Measurements from ENCODE around the gene GPSM3. TPM values are rescaled to one million over a fixed set of nuclear protein-coding genes. Genes with fewer than 3 reads are reported as not detected.
"Not testable (repeated sequence)": the region's sequence is repeated elsewhere in the genome, so short reads cannot be mapped to it uniquely, and the experiment has no call there.

Gene GPSM3
- total and polyA plus RNA-seq, 2 donors (not counting 1 experiment from before 2014, with no cell fraction given) = 194 to 299 TPM

DNA sequence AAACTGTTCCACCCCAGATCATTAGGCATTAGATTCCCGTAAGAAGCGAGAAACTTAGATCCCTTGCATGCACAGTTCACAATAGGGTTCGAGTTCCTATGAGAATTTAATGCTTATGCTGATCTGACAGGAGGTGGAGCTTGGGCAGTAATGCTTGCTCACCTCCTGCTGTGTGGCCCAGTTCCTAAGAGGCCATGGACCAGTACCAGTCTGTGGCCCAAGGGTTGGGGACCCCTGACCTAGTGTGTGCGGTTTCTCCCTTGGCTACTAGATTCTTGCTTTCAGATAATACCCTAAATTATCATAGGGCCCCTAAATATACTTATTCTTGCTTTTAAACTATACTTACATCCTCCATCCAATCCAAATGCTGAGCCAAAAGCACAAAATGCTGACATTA, 1.9 kb upstream of the GPSM3 start:
- H3K4me2 ChIP-seq (replicated peaks; ENCODE audit: low read depth, low read length, poor library complexity, severe bottlenecking) = peak overlapping the region; percentile 91
- no peaks in the 10 kb centered on the region for H3K9me3 Mint-ChIP-seq (ENCODE audit: insufficient read depth)
- peak overlapping the region; percentile 95 for H3K4me3 Mint-ChIP-seq
- POLR2A ChIA-PET = interaction anchor here (0.7 to 1.8 kb wide), 3 partner anchors 14 to 77 kb away, joined by 3 to 7 read pairs (median 3); partner anchors contain the start of gene RNF5
- H3K27ac ChIP-seq (ENCODE audit: low read length in 2 of 2) = peak overlapping the region; percentile 77 to 100
- no peak for ATAC-seq (ENCODE audit: low read depth)
- H3K9me3 ChIP-seq (ENCODE audit: control extremely low read depth in 1 of 3, control insufficient read depth in 2 of 3, insufficient read depth in 1 of 3, low read length in 2 of 3) = no peaks in the 10 kb centered on the region
- no peaks in the 10 kb centered on the region for H3K27me3 Mint-ChIP-seq
- H3K27me3 ChIP-seq (replicated peaks in 1 of 4; ENCODE audit: control extremely low read depth in 1 of 4, control insufficient read depth in 3 of 4, insufficient read depth in 4 of 4, low read length in 3 of 4) = no peaks in the 10 kb centered on the region
- H4K20me1 ChIP-seq (ENCODE audit: control insufficient read depth, insufficient read depth, low read length, poor library complexity, severe bottlenecking) = no peaks in the 10 kb centered on the region
- peaks cover 38% of the 10 kb centered on the region for H3K79me2 ChIP-seq (ENCODE audit: control insufficient read depth, insufficient read depth, low read length)
- H3K4me3 ChIP-seq (ENCODE audit: control extremely low read depth in 1 of 5, extremely low read depth in 1 of 5, insufficient read depth in 1 of 5, low read depth in 2 of 5, low read length in 4 of 5) = no peak overlapping the region
- no peak for DNase-seq
- H3K4me1 Mint-ChIP-seq = peaks cover 64% of the 10 kb centered on the region
- 86% methylated on average over 1 of the region's 4 CpGs for WGBS (ENCODE audit: insufficient coverage)
- H3K27ac Mint-ChIP-seq = peak overlapping the region; percentile 99
- CTCF ChIA-PET = interaction anchor here (1.4 to 1.6 kb wide), 3 partner anchors 12 to 592 kb away, joined by 3 to 4 read pairs (median 3); partner anchors contain the start of gene ATF6B
- TF ChIP-seq, protein P1, sequence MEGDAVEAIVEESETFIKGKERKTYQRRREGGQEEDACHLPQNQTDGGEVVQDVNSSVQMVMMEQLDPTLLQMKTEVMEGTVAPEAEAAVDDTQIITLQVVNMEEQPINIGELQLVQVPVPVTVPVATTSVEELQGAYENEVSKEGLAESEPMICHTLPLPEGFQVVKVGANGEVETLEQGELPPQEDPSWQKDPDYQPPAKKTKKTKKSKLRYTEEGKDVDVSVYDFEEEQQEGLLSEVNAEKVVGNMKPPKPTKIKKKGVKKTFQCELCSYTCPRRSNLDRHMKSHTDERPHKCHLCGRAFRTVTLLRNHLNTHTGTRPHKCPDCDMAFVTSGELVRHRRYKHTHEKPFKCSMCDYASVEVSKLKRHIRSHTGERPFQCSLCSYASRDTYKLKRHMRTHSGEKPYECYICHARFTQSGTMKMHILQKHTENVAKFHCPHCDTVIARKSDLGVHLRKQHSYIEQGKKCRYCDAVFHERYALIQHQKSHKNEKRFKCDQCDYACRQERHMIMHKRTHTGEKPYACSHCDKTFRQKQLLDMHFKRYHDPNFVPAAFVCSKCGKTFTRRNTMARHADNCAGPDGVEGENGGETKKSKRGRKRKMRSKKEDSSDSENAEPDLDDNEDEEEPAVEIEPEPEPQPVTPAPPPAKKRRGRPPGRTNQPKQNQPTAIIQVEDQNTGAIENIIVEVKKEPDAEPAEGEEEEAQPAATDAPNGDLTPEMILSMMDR (IDR thresholded peaks at IDR 0.05) = no peak
- no peak for TF ChIP-seq EZH2 (IDR thresholded peaks at IDR 0.05; ENCODE audit: borderline replicate concordance, insufficient read depth, low read depth, low read length, poor library complexity, severe bottlenecking)
- peak overlapping the region; percentile 62 for H3K9ac ChIP-seq (ENCODE audit: low read length)
- intact Hi-C loops (cut with micrococcal nuclease) = loop anchor here (10.0 kb wide), 2 partner anchors 460 to 700 kb away; partner anchors contain the start of genes CLIC1 and MICB
- H3K36me3 ChIP-seq (replicated peaks in 1 of 2; ENCODE audit: control extremely low read depth in 1 of 2, control insufficient read depth in 1 of 2, extremely low read depth in 1 of 2, insufficient read depth in 2 of 2, low read length in 1 of 2) = peaks cover 0 to 13% of the 10 kb centered on the region in 2 experiments
- H3K4me1 ChIP-seq (ENCODE audit: control insufficient read depth in 2 of 2, insufficient read depth in 2 of 2, low read length in 2 of 2) = peaks cover 40 to 59% of the 10 kb centered on the region in 2 donors
- H2AFZ ChIP-seq (ENCODE audit: insufficient read depth, low read depth, low read length, poor library complexity, severe bottlenecking) = no peak overlapping the region

DNA sequence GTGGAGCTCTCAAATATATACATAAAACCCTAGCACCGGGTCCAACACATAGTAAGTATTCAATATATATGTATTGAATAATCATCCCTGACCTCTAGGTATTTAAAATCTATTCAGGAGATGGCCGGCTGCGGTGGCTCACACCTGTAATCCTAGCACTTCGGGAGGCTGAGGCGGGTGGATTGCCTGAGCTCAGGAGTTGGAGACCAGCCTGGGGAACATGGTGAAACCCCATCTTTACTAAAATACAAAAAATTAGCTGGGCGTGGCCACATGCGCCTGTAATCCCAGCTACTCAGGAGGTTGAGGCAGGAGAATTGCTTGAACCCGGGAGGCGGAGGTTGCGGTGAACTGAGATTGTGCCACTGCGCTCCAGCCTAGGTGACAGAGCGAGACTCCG, 653 bp upstream of the GPSM3 start:
- Mint-ChIP-seq H3K27ac (peak overlapping the region; percentile 96), H3K4me3 (peak overlapping the region; percentile 91), H3K4me1 (peaks cover 75% of the 10 kb centered on the region)
- H3K4me2 ChIP-seq (replicated peaks; ENCODE audit: low read depth, low read length, poor library complexity, severe bottlenecking) = peak overlapping the region; percentile 91
- H3K27me3 ChIP-seq (replicated peaks in 1 of 4; ENCODE audit: control extremely low read depth in 1 of 4, control insufficient read depth in 3 of 4, insufficient read depth in 4 of 4, low read length in 3 of 4); DNase-seq; H3K9me3 Mint-ChIP-seq (ENCODE audit: insufficient read depth); H3K27me3 Mint-ChIP-seq; H3K9me3 ChIP-seq (ENCODE audit: control extremely low read depth in 1 of 3, control insufficient read depth in 2 of 3, insufficient read depth in 1 of 3, low read length in 2 of 3); ATAC-seq (ENCODE audit: low read depth); H4K20me1 ChIP-seq (ENCODE audit: control insufficient read depth, insufficient read depth, low read length, poor library complexity, severe bottlenecking): not testable (repeated sequence)
- H3K4me1 ChIP-seq (ENCODE audit: control insufficient read depth in 2 of 2, insufficient read depth in 2 of 2, low read length in 2 of 2) = peaks cover 50 to 71% of the 10 kb centered on the region in 2 donors
- H2AFZ ChIP-seq (ENCODE audit: insufficient read depth, low read depth, low read length, poor library complexity, severe bottlenecking) = peak overlapping the region; percentile 63
- intact Hi-C loops (cut with micrococcal nuclease) = loop anchor here (10.0 kb wide), 2 partner anchors 458 to 698 kb away; partner anchors contain the start of genes CLIC1 and MICB
- peak overlapping the region; percentile 93 to 97 for H3K27ac ChIP-seq (ENCODE audit: low read length in 2 of 2)
- WGBS (ENCODE audit: insufficient coverage) = 91% methylated on average over 5 of the region's 13 CpGs
- H3K36me3 ChIP-seq (replicated peaks in 1 of 2; ENCODE audit: control extremely low read depth in 1 of 2, control insufficient read depth in 1 of 2, extremely low read depth in 1 of 2, insufficient read depth in 2 of 2, low read length in 1 of 2) = peaks cover 0 to 14% of the 10 kb centered on the region in 2 experiments
- peak overlapping the region; percentile 96 for H3K9ac ChIP-seq (ENCODE audit: low read length)
- POLR2A ChIA-PET = interaction anchor here (0.7 to 1.6 kb wide), 5 partner anchors 14 to 423 kb away, joined by 3 to 10 read pairs (median 6); partner anchors contain the start of genes AGPAT1 and ATF6B
- H3K79me2 ChIP-seq (ENCODE audit: control insufficient read depth, insufficient read depth, low read length) = peaks cover 50% of the 10 kb centered on the region
- peak overlapping the region; percentile 72 to 99 (median 95) for H3K4me3 ChIP-seq (ENCODE audit: control extremely low read depth in 1 of 5, extremely low read depth in 1 of 5, insufficient read depth in 1 of 5, low read depth in 2 of 5, low read length in 4 of 5)
- CTCF ChIA-PET = interaction anchor here (0.9 to 1.6 kb wide), 7 partner anchors 14 to 593 kb away, joined by 3 to 8 read pairs (median 4); partner anchors contain the start of gene ATF6B

All from B cell (primary cell).